Hepatocyte (in vitro differentiated cells): Measurements from ENCODE around the gene KIAA1671. TPM values are rescaled to one million over a fixed set of nuclear protein-coding genes. Genes with fewer than 3 reads are reported as not detected.

Experiments used
- DNase-seq: peaks from one replicate; pipeline ENCODE4 v3.0.0-alpha.2; 2016; ENCODE audit warnings: low spot score
- H2AFZ ChIP-seq: fragments of 200-600 bp; sonication (generic); 2 replicates; pipeline ENCODE4 v1.6.0; 2016; ENCODE audit warnings: antibody characterized with exemption, mild to moderate bottlenecking
- H3K27ac ChIP-seq: fragments of 200-600 bp; sonication (generic); 2 replicates; pipeline ENCODE4 v1.5.1; 2016; ENCODE audit warnings: mild to moderate bottlenecking
- H3K27me3 ChIP-seq: fragments of 200-600 bp; sonication (generic); 2 replicates; pipeline ENCODE4 v1.6.1; 2016
- H3K36me3 ChIP-seq: fragments of 200-600 bp; sonication (generic); replicated peaks from 2 replicates; pipeline ENCODE4 v1.5.1; 2016; ENCODE audit warnings: low read depth; ENCODE audit not compliant: insufficient read depth
- H3K4me1 ChIP-seq: fragments of 200-600 bp; sonication (generic); 2 replicates; pipeline ENCODE4 v1.5.1; 2016; ENCODE audit warnings: mild to moderate bottlenecking, moderate library complexity; ENCODE audit not compliant: insufficient read depth
- H3K4me2 ChIP-seq: fragments of 200-600 bp; sonication (generic); 2 replicates; pipeline ENCODE4 v1.6.0; 2016
- H3K4me3 ChIP-seq: fragments of 200-600 bp; sonication (generic); 2 replicates; pipeline ENCODE4 v1.5.1; 2016; ENCODE audit warnings: mild to moderate bottlenecking
- H3K79me2 ChIP-seq: fragments of 200-600 bp; sonication (generic); 2 replicates; pipeline ENCODE4 v1.6.0; 2017; ENCODE audit warnings: mild to moderate bottlenecking
- H3K9me2 ChIP-seq: fragments of 200-600 bp; sonication (generic); replicated peaks from 2 replicates; pipeline ENCODE4 v1.6.0; 2017; ENCODE audit warnings: mild to moderate bottlenecking; ENCODE audit not compliant: insufficient read depth
- H3K9me3 ChIP-seq: fragments of 200-600 bp; sonication (generic); 2 replicates; pipeline ENCODE4 v1.5.1; 2016; ENCODE audit warnings: low read depth, mild to moderate bottlenecking
- H4K20me1 ChIP-seq: fragments of 200-600 bp; sonication (generic); 2 replicates; pipeline ENCODE4 v1.6.0; 2016; ENCODE audit warnings: mild to moderate bottlenecking; ENCODE audit not compliant: insufficient read depth, poor library complexity, severe bottlenecking
- EZH2 ChIP-seq: fragments of 200-600 bp; sonication (generic); IDR thresholded peaks from 2 replicates; pipeline ENCODE4 v1.6.1; 2016; ENCODE audit warnings: antibody characterized with exemption, mild to moderate bottlenecking, borderline replicate concordance
- EZH2phosphoT487 ChIP-seq: fragments of 200-600 bp; sonication (generic); IDR thresholded peaks from one replicate; pipeline ENCODE4 v1.6.1; 2018; ENCODE audit warnings: antibody characterized with exemption, mild to moderate bottlenecking, low read depth, moderate library complexity; ENCODE audit not compliant: unreplicated experiment, severe bottlenecking
- WGBS: methylation state at CpG from one replicate; pipeline ENCODE4 v1.1.6; 2016; ENCODE audit warnings: low lambda C conversion rate; ENCODE audit errors: missing lambda C conversion rate; 5-methylcytosine and 5-hydroxymethylcytosine counted together
- polyA plus RNA-seq: library from polyadenylated mRNA; unstranded; fragments of >200 nt; fragmentation: Nextera tagmentation; extraction: Ambion mirVana; gene quantifications from 2 replicates; pipeline ENCODE4 v1.2.1, GENCODE V29; 2016
- total RNA-seq: library from RNA; depleted of rRNA; stranded (reverse); fragments of >200 nt; gene quantifications from 2 replicates; pipeline ENCODE4 v1.2.3, GENCODE V29; 2014
- TF ChIP-seq, protein P1 (sequence below): fragments of 200-600 bp; sonication (generic); IDR thresholded peaks from 2 replicates; pipeline ENCODE4 v1.5.1; 2016; ENCODE audit warnings: antibody characterized with exemption, mild to moderate bottlenecking; ENCODE audit not compliant: poor library complexity

Gene KIAA1671
- total and polyA plus RNA-seq, 2 experiments from 2014 or later = 8.1 to 26.5 TPM

DNA sequence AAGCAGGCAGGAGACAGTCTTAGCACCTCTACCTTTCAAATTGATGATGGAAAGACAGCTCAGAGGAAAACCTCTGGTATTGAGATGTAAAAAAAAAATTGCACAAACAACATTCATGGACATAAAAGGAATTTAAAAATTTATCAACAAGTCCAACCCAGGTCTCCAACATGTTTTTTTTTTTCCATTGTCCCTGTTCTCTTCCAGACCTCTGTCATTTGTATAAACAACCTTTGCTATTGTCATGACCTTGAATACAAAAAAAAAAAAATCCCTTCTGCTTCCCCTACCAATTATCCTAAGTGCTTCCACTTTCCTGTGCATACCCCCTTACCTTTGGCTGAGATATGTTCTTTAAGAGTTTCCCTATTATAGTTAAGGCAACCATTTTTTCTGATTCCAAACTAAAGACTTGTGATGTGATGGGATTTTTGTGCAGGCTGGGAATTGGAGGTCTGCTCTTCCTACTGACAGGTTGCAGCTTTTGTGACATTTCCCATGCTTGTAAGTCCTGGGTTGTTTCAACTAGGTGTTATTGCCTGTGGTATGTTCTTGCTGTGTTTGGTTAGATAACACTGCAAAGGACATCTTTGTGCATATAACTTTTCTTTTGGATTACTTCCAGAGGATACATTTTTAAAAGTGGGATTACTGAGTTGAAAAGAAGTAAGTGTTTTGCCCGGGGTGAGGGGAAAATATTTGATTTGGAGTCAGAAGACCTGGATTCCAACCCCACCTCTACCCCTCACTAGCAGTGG, 67.1 kb downstream of the KIAA1671 start:
- Histone ChIP-seq H3K27me3 (no peaks in the 10 kb centered on the region), H3K36me3 (no peaks in the 10 kb centered on the region), H3K27ac (no peak overlapping the region), H3K9me3 (no peaks in the 10 kb centered on the region), H3K79me2 (peaks cover 29% of the 10 kb centered on the region), H3K4me3 (no peak overlapping the region), H2AFZ (no peak overlapping the region), H3K4me2 (no peak overlapping the region), H3K9me2 (no peaks in the 10 kb centered on the region), H3K4me1 (no peaks in the 10 kb centered on the region), H4K20me1 (no peaks in the 10 kb centered on the region)
- 72% methylated on average over 1 of the region's 1 CpG for WGBS
- TF ChIP-seq, protein P1, sequence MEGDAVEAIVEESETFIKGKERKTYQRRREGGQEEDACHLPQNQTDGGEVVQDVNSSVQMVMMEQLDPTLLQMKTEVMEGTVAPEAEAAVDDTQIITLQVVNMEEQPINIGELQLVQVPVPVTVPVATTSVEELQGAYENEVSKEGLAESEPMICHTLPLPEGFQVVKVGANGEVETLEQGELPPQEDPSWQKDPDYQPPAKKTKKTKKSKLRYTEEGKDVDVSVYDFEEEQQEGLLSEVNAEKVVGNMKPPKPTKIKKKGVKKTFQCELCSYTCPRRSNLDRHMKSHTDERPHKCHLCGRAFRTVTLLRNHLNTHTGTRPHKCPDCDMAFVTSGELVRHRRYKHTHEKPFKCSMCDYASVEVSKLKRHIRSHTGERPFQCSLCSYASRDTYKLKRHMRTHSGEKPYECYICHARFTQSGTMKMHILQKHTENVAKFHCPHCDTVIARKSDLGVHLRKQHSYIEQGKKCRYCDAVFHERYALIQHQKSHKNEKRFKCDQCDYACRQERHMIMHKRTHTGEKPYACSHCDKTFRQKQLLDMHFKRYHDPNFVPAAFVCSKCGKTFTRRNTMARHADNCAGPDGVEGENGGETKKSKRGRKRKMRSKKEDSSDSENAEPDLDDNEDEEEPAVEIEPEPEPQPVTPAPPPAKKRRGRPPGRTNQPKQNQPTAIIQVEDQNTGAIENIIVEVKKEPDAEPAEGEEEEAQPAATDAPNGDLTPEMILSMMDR = no peak
- TF ChIP-seq EZH2 (no peak), EZH2phosphoT487 (no peak)
- DNase-seq = no peak

DNA sequence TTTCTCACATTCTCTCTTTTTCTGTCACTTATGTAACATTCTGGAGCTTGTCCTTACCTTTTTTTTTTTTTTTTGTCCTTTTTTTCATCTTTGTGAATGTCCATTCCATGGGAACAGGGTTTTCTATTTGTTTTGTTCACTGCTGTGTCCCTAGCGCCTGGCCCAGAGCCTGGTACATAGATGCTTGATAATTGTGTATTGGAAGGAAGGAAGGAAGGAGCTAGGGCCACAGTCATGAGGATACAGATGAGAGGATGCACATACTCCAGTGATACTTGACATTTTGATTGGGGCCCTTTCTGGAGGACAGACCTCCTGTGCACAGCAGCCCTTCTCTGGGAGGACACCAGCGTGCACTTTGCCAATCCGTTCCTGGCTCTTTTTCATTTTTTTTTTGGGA, 68.9 kb downstream of the KIAA1671 start:
- no peaks in the 10 kb centered on the region for H3K9me3 ChIP-seq
- no peaks in the 10 kb centered on the region for H4K20me1 ChIP-seq
- H3K79me2 ChIP-seq = peaks cover 17% of the 10 kb centered on the region
- no peaks in the 10 kb centered on the region for H3K36me3 ChIP-seq
- no peak overlapping the region for H3K4me2 ChIP-seq
- H3K9me2 ChIP-seq = no peaks in the 10 kb centered on the region
- no peaks in the 10 kb centered on the region for H3K27me3 ChIP-seq
- 98% methylated on average over 3 of the region's 3 CpGs for WGBS
- no peak overlapping the region for H3K4me3 ChIP-seq
- no peak overlapping the region for H2AFZ ChIP-seq
- H3K27ac ChIP-seq = no peak overlapping the region
- peaks cover 13% of the 10 kb centered on the region for H3K4me1 ChIP-seq
- TF ChIP-seq, protein P1 = no peak
- no peak for TF ChIP-seq EZH2
- TF ChIP-seq EZH2phosphoT487 = no peak
- no peak for DNase-seq

DNA sequence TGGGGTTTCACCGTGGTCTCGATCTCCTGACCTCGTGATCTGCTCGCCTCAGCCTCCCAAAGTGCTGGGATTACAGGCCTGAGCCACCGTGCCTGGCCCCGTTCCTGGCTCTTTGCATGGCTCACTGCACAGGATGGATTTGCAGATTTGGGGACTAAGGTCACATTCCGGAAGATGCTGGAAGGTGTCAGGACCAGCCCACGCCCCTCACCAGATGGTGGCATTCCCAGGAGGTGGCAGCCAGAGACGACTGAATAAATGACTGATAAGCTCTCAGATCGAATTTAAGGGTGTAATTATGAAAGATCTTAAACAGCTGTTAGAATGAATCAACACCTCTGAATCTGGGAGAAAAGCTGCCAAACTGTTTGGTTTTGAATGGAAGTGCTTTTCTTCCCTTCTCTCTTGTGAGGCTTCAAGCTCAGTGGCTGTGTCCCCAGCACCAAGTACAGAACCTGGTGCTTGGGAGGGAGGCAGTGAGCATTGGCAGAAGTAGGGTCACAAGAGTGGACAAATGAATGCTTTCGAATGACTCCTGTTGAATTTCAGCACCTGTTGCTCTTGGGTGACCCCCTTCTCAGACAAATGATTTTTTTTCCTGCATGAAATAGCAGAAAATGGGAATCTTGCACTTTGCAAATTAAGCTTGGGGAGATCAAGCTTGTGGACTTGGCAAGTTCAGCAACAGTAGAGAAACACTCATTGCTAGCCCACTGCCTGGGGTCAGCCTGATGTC, 69.6 kb downstream of the KIAA1671 start:
- TF ChIP-seq EZH2phosphoT487 = no peak
- TF ChIP-seq, protein P1 = no peak
- TF ChIP-seq EZH2 = no peak
- Histone ChIP-seq H2AFZ (no peak overlapping the region), H3K79me2 (peaks cover 17% of the 10 kb centered on the region), H3K9me2 (no peaks in the 10 kb centered on the region), H3K27ac (no peak overlapping the region), H3K4me2 (no peak overlapping the region), H3K36me3 (no peaks in the 10 kb centered on the region), H4K20me1 (no peaks in the 10 kb centered on the region), H3K4me1 (peaks cover 20% of the 10 kb centered on the region), H3K9me3 (no peaks in the 10 kb centered on the region), H3K4me3 (no peak overlapping the region), H3K27me3 (no peaks in the 10 kb centered on the region)
- 83% methylated on average over 11 of the region's 11 CpGs for WGBS
- DNase-seq = no peak
